Fibroblast of skin of back (primary cell): ENCODE measurements around the gene SSH3.

Source experiments
- DNase-seq: peaks from one replicate; pipeline ENCODE4 v3.0.0-alpha.2; 2013

The SSH3 gene

DNA sequence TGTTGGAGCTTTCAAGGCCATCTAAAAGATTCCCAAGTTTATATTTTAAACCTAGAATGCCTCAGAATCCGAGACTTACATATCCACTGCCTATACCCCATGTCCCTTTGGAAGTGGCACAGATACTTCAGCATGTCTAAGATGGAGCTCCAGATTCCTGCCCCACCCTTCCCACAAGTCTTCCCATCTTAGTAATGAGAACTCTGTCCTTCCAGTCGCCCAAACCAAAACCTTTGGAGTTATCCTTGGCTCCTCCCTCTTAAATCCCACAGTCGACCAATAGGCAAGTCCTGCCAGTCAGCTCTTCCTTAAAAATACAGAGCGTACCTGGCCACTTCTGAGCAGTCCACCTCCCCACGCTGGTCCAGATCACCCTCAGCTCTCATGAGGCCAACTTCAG lies 45.7 kb downstream of the SSH3 start:
- DNase-seq = no peak

DNA sequence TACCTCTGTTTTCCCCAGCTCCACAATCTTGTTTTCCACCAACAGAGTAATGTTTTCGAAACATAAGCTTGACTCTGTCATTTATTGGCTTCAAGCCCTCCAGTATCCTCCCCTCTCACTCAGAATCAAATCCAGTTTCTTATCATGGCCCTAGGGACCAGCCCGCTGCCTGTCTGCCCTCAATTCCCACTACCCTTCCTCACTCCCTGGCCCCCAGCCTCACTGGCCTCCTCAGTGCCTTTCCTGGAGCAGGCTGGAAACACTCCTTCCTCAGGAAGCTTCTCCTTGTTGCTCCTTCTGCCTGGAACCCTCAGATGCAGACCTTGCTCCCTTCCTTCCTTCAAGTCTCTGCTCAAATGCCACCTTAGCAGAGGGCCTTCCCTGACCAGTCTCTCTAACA lies 46.1 kb downstream of the SSH3 start:
- DNase-seq = no peak

DNA sequence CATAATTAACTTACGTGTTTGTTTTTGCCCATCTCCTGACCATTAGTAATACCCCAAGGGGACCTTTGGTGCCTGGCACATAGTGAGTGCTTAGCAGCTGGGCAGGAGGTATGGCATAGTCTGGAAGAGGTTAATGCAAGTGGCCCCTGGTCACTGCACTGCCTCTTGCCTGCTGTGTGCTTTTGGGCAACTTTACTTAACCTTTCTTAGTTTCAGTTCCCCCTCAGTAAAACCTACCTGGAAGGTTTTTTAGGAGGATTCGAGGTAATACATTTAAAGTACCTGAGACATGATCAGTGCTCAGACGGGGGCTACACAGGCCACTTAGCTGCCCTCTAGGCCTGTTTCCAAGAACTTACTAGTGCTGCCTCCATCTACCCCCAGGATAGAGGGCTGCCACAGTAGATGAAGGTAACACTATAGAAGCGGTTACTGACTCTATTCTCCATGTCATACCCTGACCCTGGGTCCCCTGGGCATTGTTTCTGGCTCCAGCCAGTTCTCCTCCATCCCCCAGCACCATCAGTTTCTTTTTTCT lies 46.7 kb downstream of the SSH3 start:
- DNase-seq = no peak

DNA sequence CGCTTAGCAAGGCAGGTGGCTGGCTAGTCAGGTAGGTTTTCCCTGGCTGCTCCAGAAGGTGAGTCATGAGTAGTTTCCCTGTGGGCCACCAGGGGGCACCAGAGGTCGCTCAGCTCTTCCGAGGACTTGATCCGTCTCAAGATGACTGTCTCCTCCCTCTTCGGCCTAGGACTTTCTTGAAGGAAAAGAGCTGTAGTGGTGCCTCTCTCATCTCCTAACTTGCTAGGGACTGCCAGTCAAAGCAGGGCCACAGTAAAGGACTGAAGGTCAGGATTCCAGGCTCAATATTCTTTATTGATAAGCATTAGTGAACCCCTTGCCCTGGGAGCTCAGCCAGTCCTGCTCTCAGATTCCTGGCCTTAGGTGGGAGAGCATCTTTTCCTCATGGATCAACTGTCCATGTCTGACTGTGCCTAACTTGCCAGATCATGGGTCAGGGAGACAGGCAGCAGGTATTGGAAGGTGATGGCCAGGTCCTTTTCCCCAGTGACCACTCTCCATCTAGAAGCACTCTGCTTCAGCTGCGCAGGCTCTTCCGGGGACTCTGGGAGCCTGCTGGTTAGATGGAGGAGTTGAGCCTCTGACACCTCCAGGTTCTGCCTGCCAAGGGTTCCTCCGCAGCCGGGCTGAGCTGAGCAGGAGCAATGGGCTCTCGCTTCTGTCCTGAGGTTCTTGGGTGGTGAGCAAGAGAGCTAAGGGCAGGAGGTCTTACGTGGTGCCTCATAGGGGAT lies 48.1 kb downstream of the SSH3 start:
- peak; percentile 76 for DNase-seq

GRCh38 chr11:67352546-67353316 lies 49.4 kb downstream of the SSH3 start:
- peak; percentile 46 for DNase-seq

DNA sequence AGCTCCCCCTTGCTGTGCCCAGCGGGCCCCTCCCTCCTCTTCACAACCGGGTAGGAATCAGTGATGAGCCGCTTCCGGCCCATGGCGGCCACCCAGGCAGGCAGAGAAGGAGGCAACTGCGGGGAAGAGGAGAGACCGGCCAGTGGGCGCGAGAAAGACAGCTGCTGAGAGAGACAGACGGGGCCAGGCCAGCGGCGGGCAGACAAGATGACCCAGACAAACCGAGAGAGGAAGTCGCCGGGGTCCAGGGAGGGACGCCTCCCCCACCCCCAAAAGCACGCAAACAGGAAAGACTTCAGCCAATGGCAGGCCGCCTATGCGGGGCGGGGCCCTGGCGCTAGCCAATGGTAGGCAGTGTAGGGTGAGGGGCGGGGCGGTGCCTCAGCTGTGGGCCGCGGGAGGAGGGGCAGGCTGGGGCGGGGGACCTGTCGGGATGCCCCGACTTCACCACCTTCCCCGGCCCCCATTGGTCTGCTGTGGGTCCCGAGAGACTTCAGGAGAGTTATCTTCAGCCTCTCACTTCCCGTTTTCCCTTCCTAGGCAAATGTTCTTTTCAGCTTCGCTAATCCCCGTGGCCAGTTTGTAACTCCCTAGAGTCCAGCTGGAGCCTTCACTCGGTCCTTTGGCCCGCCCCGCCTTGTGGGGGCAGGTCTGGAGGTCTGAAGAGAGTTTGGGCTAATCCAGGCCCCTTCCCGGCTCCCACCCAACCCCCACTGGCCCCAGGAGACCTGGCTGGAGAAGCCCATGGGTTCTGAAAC lies 50.2 kb downstream of the SSH3 start, which contains the start of gene POLD4:
POLD4 (minus strand) TSS at position 230 of the 758 bp plus-strand sequence; CDS start at position 83, 147 bp downstream.
- peak; percentile 98 for DNase-seq

DNA sequence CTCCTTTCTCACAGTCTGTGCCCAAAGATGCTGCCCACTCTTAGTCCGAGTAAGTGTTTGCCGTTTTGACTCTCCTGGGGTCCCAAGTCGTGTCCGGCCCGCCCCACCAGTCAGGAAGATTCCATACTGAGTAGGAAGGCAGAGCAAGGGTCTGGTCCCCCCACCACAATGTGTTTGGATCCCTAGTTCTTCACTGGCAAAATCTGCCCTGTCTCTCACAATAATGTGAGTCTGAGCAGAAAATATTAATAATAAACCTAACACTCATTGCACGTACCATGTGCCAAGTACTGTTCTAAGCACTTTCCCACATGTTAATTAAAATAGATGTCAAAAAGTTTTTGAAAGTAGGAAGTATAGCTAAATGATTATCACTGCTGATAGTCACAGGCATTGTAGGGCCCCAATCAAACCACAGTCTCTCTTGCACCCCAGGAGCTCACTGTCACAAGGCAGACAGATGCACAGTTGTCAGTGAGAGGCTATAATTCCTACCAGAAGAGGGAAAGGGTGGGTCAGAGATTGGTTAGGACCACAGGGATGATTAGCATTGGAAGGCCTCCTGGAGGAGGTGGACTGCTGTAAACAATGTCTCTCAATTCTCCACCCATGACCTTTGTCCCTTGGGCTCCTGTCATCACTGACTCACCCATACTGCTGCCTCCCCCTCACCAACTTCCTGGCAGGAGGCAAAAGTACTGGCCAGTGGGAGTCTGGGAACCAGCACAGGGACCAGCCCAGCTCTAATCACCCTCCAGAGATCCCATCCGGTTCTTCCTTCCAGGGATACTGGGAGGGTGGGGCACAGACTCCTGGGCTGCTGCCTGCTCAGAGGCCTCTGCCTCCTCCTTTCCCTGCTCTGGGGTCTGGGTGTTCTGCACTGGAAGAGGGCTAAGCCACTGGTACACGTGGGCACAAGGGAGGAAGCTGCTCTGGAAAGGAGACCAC lies 51.0 kb downstream of the SSH3 start:
- DNase-seq = peak; percentile 97

GRCh38 chr11:67355023-67355793 lies 51.9 kb downstream of the SSH3 start:
- DNase-seq = no peak

DNA sequence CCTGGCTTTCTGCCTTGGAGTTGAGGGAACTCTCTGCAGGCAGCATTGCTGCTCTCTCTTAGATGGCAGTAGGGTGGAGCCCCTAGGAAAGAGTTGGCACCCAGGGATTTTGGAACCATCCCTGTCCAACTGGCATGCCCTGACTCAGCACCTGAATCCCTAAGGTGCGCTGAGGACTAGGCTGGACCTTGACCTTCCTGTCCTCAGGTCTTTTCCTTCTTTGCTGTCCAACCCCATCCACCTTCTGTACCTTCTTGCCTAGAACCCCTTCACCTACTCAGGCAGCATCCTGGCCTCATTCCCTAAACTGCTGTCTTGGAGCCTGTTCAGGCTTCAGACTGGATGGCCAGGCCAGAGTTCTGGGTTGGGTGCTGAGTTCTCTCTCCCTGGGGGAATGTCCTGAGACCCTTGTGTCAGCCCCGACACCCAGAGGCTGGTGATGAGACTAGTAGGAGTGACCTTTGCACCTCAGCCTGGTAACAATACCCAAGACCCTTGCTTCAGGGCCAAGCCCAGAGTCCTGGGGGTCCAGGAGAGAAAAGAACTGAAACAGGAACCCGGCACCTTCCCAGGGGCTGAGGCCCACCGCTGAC lies 52.6 kb downstream of the SSH3 start:
- DNase-seq = no peak

DNA sequence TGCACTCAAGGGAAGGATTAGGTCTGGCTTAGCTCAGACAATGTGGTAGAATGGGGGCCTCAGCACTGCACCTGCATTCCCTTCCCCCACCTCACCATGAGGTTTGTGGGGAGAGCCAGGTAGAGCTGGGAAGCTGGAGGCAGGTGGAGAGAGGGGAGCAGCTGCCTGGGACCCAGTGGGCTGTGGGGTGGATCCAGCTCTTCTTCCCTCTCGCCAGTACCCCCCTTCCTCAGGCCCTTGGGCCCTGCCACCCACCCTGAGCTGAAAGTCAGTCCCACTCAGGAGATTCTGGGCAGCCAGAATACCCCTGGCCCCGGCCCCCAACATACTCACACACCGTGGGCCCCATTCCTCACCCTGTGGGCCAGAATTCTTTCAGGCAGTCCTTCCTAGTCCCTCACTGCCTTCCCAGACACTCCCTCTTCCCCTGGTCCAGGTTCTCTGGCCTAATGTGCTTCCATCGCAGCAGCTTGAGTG lies 53.1 kb downstream of the SSH3 start:
- DNase-seq = no peak

DNA sequence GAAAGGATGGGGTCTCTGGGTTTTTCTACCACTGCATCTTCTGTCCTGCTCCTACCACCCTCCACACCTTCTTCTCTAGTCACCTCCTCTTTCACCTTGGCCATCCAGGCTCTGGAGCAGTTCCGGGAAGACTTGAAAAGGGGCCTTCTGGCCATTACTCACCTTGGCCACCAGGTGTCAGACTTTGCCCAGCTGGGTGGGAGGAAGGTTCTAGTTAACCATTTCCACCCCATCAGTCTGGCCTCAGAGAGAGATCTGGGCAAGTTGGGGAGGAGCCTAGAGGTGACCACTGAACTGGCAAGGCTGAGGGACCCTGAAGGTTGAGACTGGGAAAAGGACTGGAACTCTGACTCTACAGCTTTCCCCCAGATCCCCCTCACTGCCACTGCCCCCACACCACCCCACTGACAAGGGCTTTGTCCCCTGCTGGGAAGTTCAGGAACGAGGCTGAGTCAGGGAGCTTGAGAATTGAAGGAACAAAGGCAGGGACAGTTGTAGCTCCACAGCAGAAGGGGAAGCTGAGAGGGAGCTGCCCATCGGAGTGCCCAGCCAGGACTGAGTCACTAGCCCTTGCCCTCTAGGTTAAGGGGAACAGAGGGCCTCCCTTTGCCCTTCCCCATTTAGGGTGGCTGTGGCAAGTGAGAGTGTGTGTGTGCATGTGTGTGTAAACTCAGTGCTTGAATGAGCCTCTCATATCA lies 53.7 kb downstream of the SSH3 start:
- peak; percentile 82 for DNase-seq

- peak; percentile 40 for DNase-seq
These were observed 54.7 kb downstream of the SSH3 start for GRCh38 chr11:67357831-67358670.
